GM18498 (cell line): ENCODE results near the gene SPINK6.

ENCODE experiments used
- ATAC-seq: cut with Tn5 transposase; IDR thresholded peaks from one replicate; pipeline ENCODE4 v1.9.1; 2021; ENCODE audit warnings: mild to moderate bottlenecking, moderate library complexity; ENCODE audit not compliant: unreplicated experiment

Gene SPINK6

DNA sequence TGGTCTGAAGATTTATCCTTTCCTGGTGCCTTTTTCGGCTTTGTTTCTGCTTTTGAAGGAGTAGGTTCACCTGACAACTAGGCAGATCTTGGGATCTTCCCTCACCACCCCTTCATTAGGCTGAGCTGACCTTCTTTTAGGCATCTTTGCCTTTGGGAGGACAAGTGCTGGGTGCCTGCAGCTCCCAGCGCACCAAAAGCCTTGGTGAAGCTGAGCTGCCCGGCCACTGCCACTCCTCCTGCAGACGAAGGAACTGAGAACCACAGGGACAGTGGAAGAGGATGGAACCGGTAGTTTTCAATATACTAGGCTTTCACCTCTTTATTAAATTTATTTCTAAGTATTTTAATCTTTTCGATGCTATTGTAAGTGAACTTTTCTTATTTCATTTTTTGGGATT is 18.7 kb downstream of the SPINK6 start:
- ATAC-seq: no peak

DNA sequence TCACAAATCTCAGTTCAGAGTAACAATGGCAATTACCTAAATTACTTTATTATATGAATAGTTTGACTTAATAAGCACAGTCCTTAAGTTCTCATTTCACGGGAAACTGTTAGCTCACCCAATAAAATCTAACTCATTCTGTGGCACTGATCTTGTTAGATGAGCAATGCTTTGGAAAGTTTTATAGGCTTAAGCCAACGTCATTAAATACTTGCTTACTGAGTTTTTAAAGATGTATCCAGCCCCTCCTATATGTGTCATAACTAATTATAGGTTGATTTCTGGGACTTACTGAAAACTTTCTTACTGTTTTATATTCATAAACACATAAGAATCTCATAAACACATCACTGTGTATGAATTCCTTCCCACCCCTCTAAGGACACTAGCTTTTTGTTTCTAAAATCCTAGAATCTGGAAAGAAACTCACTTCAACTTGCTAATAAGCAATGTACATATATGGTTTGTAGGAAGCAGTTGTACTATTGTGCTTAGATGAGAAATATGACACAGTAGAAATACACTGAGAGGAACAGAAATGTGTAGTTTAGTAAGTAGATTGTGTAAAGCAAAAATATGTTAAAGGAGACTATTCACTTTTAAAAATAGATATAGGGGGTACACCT is 21.4 kb downstream of the SPINK6 start:
- no peak for ATAC-seq

GRCh38 chr5:148228392-148228984 is 25.6 kb downstream of the SPINK6 start:
- no peak for ATAC-seq

- ATAC-seq: no peak
Measured at GRCh38 chr5:148229840-148230239, 27.0 kb downstream of the SPINK6 start.

- ATAC-seq: no peak
Measured at GRCh38 chr5:148230240-148230639, 27.4 kb downstream of the SPINK6 start.

- no peak for ATAC-seq
Measured at GRCh38 chr5:148237785-148238417, 35.1 kb downstream of the SPINK6 start.

- ATAC-seq: no peak
Measured at GRCh38 chr5:148238418-148238794, 35.6 kb downstream of the SPINK6 start, which contains the start of gene MARCOL. TSS of gene MARCOL (plus strand) at chr5:148238525. CDS start at chr5:148238598, 73 bp downstream.

DNA sequence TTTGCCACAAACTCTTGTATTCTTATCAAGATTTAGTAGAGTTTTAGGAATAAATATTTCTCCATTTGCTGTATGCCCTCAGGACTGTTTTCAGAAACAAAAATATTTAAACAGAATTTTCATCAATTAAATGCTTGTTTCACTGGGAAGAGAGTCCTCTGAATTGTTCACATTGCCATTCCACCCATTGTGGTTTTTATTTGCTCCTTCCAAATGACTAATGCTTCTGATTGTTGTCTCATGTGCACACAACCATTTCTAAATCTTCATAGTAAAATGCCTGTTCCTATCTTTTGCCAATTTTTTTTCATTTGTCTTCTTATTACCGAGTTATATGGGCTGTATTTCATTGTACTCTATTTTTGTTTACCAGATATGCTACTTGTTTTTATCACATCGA is 46.1 kb downstream of the SPINK6 start:
- ATAC-seq: no peak

GRCh38 chr5:148255456-148255855 is 52.6 kb downstream of the SPINK6 start:
- no peak for ATAC-seq

DNA sequence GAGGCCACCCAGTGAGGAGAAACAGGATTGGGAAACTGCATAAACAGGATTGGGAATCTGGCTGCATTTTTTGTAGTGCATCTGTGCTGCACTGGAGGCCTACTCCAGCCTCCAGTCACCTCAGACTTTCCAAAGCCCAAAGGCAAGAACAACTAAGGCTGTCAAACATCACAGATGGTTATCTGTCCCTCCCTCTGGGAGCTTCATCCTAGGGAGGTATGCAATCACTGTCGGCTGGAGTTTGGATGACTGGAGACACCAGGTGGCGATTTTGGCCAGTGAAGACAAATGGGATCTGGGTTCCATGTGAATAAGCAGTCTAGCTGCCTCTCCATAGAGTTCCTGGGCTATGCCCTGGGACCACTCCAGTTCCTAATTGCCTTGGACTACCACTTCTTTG is 56.4 kb downstream of the SPINK6 start:
- ATAC-seq: no peak

- ATAC-seq: no peak
Measured at GRCh38 chr5:148261221-148261620, 58.4 kb downstream of the SPINK6 start.
